HL-60 (cell line): ENCODE results near the gene FADS3.

Experiments
- CTCF ChIP-seq: IDR thresholded peaks from one replicate; pipeline ENCODE4 v1.5.1; 2011; ENCODE audit warnings: low read length, control low read depth, inconsistent platforms; ENCODE audit not compliant: insufficient read depth
- GABPA ChIP-seq: IDR thresholded peaks from 2 replicates; pipeline ENCODE4 v1.6.1; 2012; ENCODE audit warnings: low read depth
- REST ChIP-seq: IDR thresholded peaks from 2 replicates; pipeline ENCODE4 v1.6.1; 2012; ENCODE audit warnings: low read depth; ENCODE audit not compliant: insufficient replicate concordance

GRCh38 chr11:61903845-61904244 is 12.5 kb upstream of the FADS3 start:
- no peak for TF ChIP-seq GABPA
- TF ChIP-seq CTCF, result no peak
- no peak for TF ChIP-seq REST
